GM12878 (cell line): ENCODE measurements around the gene WBP11. TPM values are rescaled to one million over a fixed set of nuclear protein-coding genes. Genes with fewer than 3 reads are reported as not detected.
A peak's percentile ranks its signal among the peaks of the same experiment; 100 is the strongest.

Experiments
- NRF1 ChIP-seq: conservative IDR thresholded peaks from 2 replicates; pipeline ENCODE4 v1.6.1; 2011; ENCODE audit warnings: mild to moderate bottlenecking, low read depth, low read length, improper control_type of control experiment
- RAD21 ChIP-seq: IDR thresholded peaks from 2 replicates; pipeline ENCODE4 v1.6.1; 2011; ENCODE audit warnings: mild to moderate bottlenecking, low read depth, low read length, moderate library complexity; ENCODE audit not compliant: insufficient read depth
- RBBP5 ChIP-seq: fragments of 200-600 bp; sonication (generic); conservative IDR thresholded peaks from 2 replicates; pipeline ENCODE4 v1.6.1; 2016
- REST ChIP-seq: IDR thresholded peaks from 2 replicates; pipeline ENCODE4 v1.6.1; 2012; ENCODE audit warnings: mild to moderate bottlenecking, low read depth, low read length
- ZBED1 ChIP-seq: IDR thresholded peaks from 2 replicates; pipeline ENCODE4 v1.6.1; 2016; ENCODE audit warnings: borderline replicate concordance
- ZSCAN29 ChIP-seq: fragments of 450-650 bp; IDR thresholded peaks from 2 replicates; pipeline ENCODE4 v1.6.1; 2017; ENCODE audit warnings: mild to moderate bottlenecking, moderate library complexity
- polyA plus RNA-seq, 11 experiments: library from polyadenylated mRNA; depleted of rRNA in 4 of 11; unstranded in 6 of 11; stranded (reverse) in 5 of 11; fragments of >200 nt; fragmentation: Nextera tagmentation in 4 of 11; fragmentation: Illumina TruSeq in 1 of 11; extraction: Ambion mirVana in 4 of 11; extraction: Trizol in 1 of 11; gene quantifications; 1 replicate in 1 of 11; 2 replicates in 10 of 11; pipeline versions ENCODE4 v1.2.1 to v1.2.3, GENCODE V29; 2011 to 2016; ENCODE audit warnings: inconsistent platforms in 2 of 11, missing spikeins in 2 of 11, low read depth in 1 of 11
- total RNA-seq, 4 experiments: library from RNA; depleted of rRNA in 3 of 4; stranded (reverse); fragments of >200 nt in 3 of 4; fragmentation: Illumina TruSeq in 1 of 4; extraction: Trizol in 1 of 4; gene quantifications; 2 replicates each; pipeline versions ENCODE4 v1.2.1 to v1.2.3, GENCODE V29; 2013 to 2021

Gene WBP11
- total and polyA plus RNA-seq, 10 of the 15 experiments (the other 5 are each of a cell fraction or from before 2014, with no cell fraction given), result 11.5 to 107 (median 29.1) TPM

GRCh38 chr12:14774906-14775635, 28.2 kb downstream of the WBP11 start (continued):
- TF ChIP-seq REST (no peak), ZBED1 (no peak; the same call in 1 of the 2 replicates), RAD21 (peak; percentile 23; the same call in 1 of the 2 replicates), RBBP5 (no peak), NRF1 (no peak), ZSCAN29 (no peak)
